Liver (tissue), 9 donors: ENCODE measurements around the gene TMEM234. TPM values are rescaled to one million over a fixed set of nuclear protein-coding genes. Genes with fewer than 3 reads are reported as not detected.

Experiments used
- DNase-seq: peaks from one replicate; pipeline ENCODE4 v3.0.0-alpha.2; 2017; ENCODE audit warnings: low spot score
- H3K27ac ChIP-seq, 2 donors: one replicate each; pipeline ENCODE4 v1.7.0; 2013; ENCODE audit warnings: inconsistent platforms in 2 of 2, low read length in 2 of 2, control low read depth in 1 of 2, low read depth in 1 of 2, mild to moderate bottlenecking in 1 of 2
- H3K27me3 ChIP-seq, 4 donors: one replicate each; pipeline versions ENCODE4 v1.6.1 to v1.7.0; 2013; ENCODE audit warnings: low read length in 3 of 4, inconsistent platforms in 1 of 4, mild to moderate bottlenecking in 1 of 4, moderate library complexity in 1 of 4; ENCODE audit not compliant: control insufficient read depth in 4 of 4, insufficient read depth in 4 of 4
- H3K36me3 ChIP-seq, 4 donors: one replicate each; pipeline versions ENCODE4 v1.6.1 to v1.7.0; 2013; ENCODE audit warnings: low read length in 3 of 4, mild to moderate bottlenecking in 3 of 4, low read depth in 1 of 4, moderate library complexity in 1 of 4; ENCODE audit not compliant: control insufficient read depth in 4 of 4, insufficient read depth in 3 of 4
- H3K4me1 ChIP-seq, 4 donors: one replicate each; pipeline versions ENCODE4 v1.6.1 to v1.7.0; 2013; ENCODE audit warnings: low read length in 3 of 4, mild to moderate bottlenecking in 3 of 4, moderate library complexity in 1 of 4; ENCODE audit not compliant: control insufficient read depth in 4 of 4, insufficient read depth in 4 of 4
- H3K4me3 ChIP-seq, 3 donors: one replicate each; pipeline versions ENCODE4 v1.6.1 to v1.7.0; 2013; ENCODE audit warnings: low read length in 3 of 3, control low read depth in 1 of 3, low read depth in 1 of 3, mild to moderate bottlenecking in 1 of 3
- H3K9ac ChIP-seq, 2 donors: one replicate each; pipeline ENCODE4 v1.7.0; 2013; ENCODE audit warnings: low read length in 2 of 2, mild to moderate bottlenecking in 2 of 2, moderate library complexity in 2 of 2, control low read depth in 1 of 2, low read depth in 1 of 2
- H3K9me3 ChIP-seq, 4 donors: one replicate each; pipeline versions ENCODE4 v1.6.1 to v1.7.0; 2013; ENCODE audit warnings: low read length in 3 of 4; ENCODE audit not compliant: control insufficient read depth in 4 of 4
- EGR1 ChIP-seq, 2 donors: IDR thresholded peaks; 2 replicates each; pipeline ENCODE4 v1.6.1; 2016 to 2018; ENCODE audit warnings: antibody characterized with exemption in 2 of 2, low read depth in 2 of 2
- FOXA1 ChIP-seq: IDR thresholded peaks from 2 replicates; pipeline ENCODE4 v1.6.1; 2016; ENCODE audit warnings: antibody characterized with exemption
- FOXA2 ChIP-seq: IDR thresholded peaks from 2 replicates; pipeline ENCODE4 v1.6.1; 2016; ENCODE audit warnings: antibody characterized with exemption
- GABPA ChIP-seq, 2 donors: IDR thresholded peaks in 1 of 2; conservative IDR thresholded peaks in 1 of 2; 2 replicates each; pipeline ENCODE4 v1.6.1; 2016; ENCODE audit warnings: antibody characterized with exemption in 2 of 2, mild to moderate bottlenecking in 1 of 2, moderate library complexity in 1 of 2
- HNF4A ChIP-seq, 2 donors: conservative IDR thresholded peaks; 2 replicates each; pipeline ENCODE4 v1.6.1; 2016; ENCODE audit warnings: antibody characterized with exemption in 2 of 2, mild to moderate bottlenecking in 2 of 2
- HNF4G ChIP-seq: IDR thresholded peaks from 2 replicates; pipeline ENCODE4 v1.6.1; 2016; ENCODE audit warnings: antibody characterized with exemption
- JUND ChIP-seq, 2 donors: IDR thresholded peaks; 2 replicates each; pipeline ENCODE4 v1.6.1; 2016; ENCODE audit warnings: antibody characterized with exemption in 2 of 2
- NR2F2 ChIP-seq: IDR thresholded peaks from 2 replicates; pipeline ENCODE4 v1.6.1; 2016; ENCODE audit warnings: antibody characterized with exemption
- RAD21 ChIP-seq, 2 donors: IDR thresholded peaks; 2 replicates each; pipeline ENCODE4 v1.6.1; 2016; ENCODE audit warnings: antibody characterized with exemption in 2 of 2, mild to moderate bottlenecking in 2 of 2
- RXRA ChIP-seq, 2 donors: IDR thresholded peaks; 2 replicates each; pipeline ENCODE4 v1.6.1; 2017 to 2018; ENCODE audit warnings: antibody characterized with exemption in 2 of 2, mild to moderate bottlenecking in 1 of 2
- SP1 ChIP-seq: IDR thresholded peaks from 2 replicates; pipeline ENCODE4 v1.6.1; 2018; ENCODE audit warnings: antibody characterized with exemption, mild to moderate bottlenecking
- TAF1 ChIP-seq: conservative IDR thresholded peaks from 2 replicates; pipeline ENCODE4 v1.6.1; 2016; ENCODE audit warnings: antibody characterized with exemption, mild to moderate bottlenecking
- YY1 ChIP-seq: IDR thresholded peaks from 2 replicates; pipeline ENCODE4 v1.6.1; 2016; ENCODE audit warnings: antibody characterized with exemption, mild to moderate bottlenecking
- WGBS: extraction: QIAGEN DNeasy Blood & Tissue Kit; methylation state at CpG from one replicate; pipeline ENCODE4 v1.1.7; 2013; 5-methylcytosine and 5-hydroxymethylcytosine counted together
- polyA plus RNA-seq, 2 donors: library from polyadenylated mRNA; stranded (reverse) in 1 of 2; unstranded in 1 of 2; fragments of 200-250 nt in 1 of 2; fragments of >200 nt in 1 of 2; fragmentation: Nextera tagmentation in 1 of 2; extraction: Ambion mirVana in 1 of 2; gene quantifications; one replicate each; pipeline versions ENCODE4 v1.2.1 to v1.2.3, GENCODE V29; 2013 to 2015
- total RNA-seq, 2 donors: library from RNA; depleted of rRNA; stranded (reverse); fragments of >200 nt; gene quantifications; one replicate each; pipeline ENCODE4 v1.2.3, GENCODE V29; 2014
- TF ChIP-seq, protein P1 (sequence below): IDR thresholded peaks from 2 replicates; pipeline ENCODE4 v1.6.1; 2016; ENCODE audit warnings: antibody characterized with exemption
- TF ChIP-seq, protein P2 (sequence below): IDR thresholded peaks from 2 replicates; pipeline ENCODE4 v1.6.1; 2016; ENCODE audit warnings: antibody characterized with exemption
- TF ChIP-seq, protein P3 (sequence below): IDR thresholded peaks from 2 replicates; pipeline ENCODE4 v1.6.1; 2016; ENCODE audit warnings: antibody characterized with exemption, mild to moderate bottlenecking
- TF ChIP-seq, protein P4 (sequence below): IDR thresholded peaks from 2 replicates; pipeline ENCODE4 v1.6.1; 2016; ENCODE audit warnings: antibody characterized with exemption
- TF ChIP-seq, protein P5 (sequence below): fragments of 150-350 bp; IDR thresholded peaks from 2 replicates; pipeline ENCODE4 v1.5.1; 2017; ENCODE audit warnings: improper control_type of control experiment, low read depth, low read length; ENCODE audit not compliant: missing input control
- donor health status: healthy.
- donor health status: healthy.
- donor health status: healthy.
- donor health status: healthy.
- donor health status: healthy.

TMEM234 gene
- total and polyA plus RNA-seq, 4 donors: 5.4 to 6.8 (median 6.1) TPM

DNA sequence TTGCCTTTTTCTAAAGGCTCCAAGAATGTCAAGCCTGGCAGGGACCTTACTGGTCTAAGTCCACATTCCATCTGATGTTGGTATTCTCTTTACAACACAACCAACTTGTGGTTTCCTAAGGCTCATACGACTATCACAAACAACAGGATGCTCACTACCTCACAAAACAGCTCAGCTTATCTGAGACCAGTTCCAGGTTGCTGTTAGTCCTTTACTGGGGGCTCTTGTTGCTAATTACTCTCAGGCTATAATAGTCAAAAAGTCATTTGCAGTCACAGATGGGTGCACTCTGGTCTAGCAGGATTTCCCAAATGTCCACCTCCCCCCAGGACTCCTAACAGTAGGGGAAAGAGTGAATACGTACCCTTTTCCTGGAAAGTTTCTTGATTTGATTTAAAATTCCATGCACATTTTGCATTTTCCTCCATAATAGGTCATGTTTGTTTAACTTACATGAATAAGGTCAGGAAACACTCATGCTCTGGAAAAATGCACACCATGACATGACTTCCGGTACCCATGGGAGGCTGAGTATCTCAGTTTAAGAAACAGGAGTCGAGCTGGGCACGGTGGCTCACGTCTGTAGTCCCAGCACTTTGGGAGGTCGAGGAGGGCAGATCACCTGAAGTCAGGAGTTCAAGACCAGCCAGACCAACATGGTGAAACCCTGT is 44.9 kb upstream of the TMEM234 start:
- Histone ChIP-seq H3K27me3 (no peaks in the 10 kb centered on the region), H3K9ac (no peak overlapping the region), H3K27ac (peak overlapping the region; percentile 28 to 56), H3K4me1 (no peaks in the 10 kb centered on the region), H3K36me3 (no peaks in the 10 kb centered on the region), H3K9me3 (no peaks in the 10 kb centered on the region), H3K4me3 (no peak overlapping the region)
- DNase-seq: no peak
- 70% methylated on average over 7 of the region's 7 CpGs for WGBS
- no peak for TF ChIP-seq YY1
- TF ChIP-seq TAF1: no peak
- TF ChIP-seq HNF4A (conservative IDR thresholded peaks at IDR 0.05): no peak
- TF ChIP-seq SP1: peak; percentile 25
- TF ChIP-seq FOXA1: no peak
- TF ChIP-seq, protein P1, sequence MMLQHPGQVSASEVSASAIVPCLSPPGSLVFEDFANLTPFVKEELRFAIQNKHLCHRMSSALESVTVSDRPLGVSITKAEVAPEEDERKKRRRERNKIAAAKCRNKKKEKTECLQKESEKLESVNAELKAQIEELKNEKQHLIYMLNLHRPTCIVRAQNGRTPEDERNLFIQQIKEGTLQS: no peak
- TF ChIP-seq GABPA (IDR thresholded peaks at IDR 0.05 in 1 of 2, conservative IDR thresholded peaks at IDR 0.05 in 1 of 2): peak in 1 of 2 donors; percentile 39
- no peak for TF ChIP-seq JUND (IDR thresholded peaks at IDR 0.05)
- TF ChIP-seq, protein P2, sequence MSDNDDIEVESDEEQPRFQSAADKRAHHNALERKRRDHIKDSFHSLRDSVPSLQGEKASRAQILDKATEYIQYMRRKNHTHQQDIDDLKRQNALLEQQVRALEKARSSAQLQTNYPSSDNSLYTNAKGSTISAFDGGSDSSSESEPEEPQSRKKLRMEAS: no peak
- peak in 1 of 2 donors; percentile 3 for TF ChIP-seq RAD21 (IDR thresholded peaks at IDR 0.05)
- peak in 1 of 2 donors; percentile 40 for TF ChIP-seq RXRA (IDR thresholded peaks at IDR 0.05)
- TF ChIP-seq HNF4G: no peak
- TF ChIP-seq, protein P3, sequence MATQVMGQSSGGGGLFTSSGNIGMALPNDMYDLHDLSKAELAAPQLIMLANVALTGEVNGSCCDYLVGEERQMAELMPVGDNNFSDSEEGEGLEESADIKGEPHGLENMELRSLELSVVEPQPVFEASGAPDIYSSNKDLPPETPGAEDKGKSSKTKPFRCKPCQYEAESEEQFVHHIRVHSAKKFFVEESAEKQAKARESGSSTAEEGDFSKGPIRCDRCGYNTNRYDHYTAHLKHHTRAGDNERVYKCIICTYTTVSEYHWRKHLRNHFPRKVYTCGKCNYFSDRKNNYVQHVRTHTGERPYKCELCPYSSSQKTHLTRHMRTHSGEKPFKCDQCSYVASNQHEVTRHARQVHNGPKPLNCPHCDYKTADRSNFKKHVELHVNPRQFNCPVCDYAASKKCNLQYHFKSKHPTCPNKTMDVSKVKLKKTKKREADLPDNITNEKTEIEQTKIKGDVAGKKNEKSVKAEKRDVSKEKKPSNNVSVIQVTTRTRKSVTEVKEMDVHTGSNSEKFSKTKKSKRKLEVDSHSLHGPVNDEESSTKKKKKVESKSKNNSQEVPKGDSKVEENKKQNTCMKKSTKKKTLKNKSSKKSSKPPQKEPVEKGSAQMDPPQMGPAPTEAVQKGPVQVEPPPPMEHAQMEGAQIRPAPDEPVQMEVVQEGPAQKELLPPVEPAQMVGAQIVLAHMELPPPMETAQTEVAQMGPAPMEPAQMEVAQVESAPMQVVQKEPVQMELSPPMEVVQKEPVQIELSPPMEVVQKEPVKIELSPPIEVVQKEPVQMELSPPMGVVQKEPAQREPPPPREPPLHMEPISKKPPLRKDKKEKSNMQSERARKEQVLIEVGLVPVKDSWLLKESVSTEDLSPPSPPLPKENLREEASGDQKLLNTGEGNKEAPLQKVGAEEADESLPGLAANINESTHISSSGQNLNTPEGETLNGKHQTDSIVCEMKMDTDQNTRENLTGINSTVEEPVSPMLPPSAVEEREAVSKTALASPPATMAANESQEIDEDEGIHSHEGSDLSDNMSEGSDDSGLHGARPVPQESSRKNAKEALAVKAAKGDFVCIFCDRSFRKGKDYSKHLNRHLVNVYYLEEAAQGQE: no peak
- TF ChIP-seq NR2F2: peak; percentile 90
- TF ChIP-seq EGR1 (IDR thresholded peaks at IDR 0.05; ENCODE audit: low read depth in 2 of 2): no peak
- TF ChIP-seq, protein P4, sequence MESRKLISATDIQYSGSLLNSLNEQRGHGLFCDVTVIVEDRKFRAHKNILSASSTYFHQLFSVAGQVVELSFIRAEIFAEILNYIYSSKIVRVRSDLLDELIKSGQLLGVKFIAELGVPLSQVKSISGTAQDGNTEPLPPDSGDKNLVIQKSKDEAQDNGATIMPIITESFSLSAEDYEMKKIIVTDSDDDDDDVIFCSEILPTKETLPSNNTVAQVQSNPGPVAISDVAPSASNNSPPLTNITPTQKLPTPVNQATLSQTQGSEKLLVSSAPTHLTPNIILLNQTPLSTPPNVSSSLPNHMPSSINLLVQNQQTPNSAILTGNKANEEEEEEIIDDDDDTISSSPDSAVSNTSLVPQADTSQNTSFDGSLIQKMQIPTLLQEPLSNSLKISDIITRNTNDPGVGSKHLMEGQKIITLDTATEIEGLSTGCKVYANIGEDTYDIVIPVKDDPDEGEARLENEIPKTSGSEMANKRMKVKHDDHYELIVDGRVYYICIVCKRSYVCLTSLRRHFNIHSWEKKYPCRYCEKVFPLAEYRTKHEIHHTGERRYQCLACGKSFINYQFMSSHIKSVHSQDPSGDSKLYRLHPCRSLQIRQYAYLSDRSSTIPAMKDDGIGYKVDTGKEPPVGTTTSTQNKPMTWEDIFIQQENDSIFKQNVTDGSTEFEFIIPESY: no peak
- TF ChIP-seq, protein P5, sequence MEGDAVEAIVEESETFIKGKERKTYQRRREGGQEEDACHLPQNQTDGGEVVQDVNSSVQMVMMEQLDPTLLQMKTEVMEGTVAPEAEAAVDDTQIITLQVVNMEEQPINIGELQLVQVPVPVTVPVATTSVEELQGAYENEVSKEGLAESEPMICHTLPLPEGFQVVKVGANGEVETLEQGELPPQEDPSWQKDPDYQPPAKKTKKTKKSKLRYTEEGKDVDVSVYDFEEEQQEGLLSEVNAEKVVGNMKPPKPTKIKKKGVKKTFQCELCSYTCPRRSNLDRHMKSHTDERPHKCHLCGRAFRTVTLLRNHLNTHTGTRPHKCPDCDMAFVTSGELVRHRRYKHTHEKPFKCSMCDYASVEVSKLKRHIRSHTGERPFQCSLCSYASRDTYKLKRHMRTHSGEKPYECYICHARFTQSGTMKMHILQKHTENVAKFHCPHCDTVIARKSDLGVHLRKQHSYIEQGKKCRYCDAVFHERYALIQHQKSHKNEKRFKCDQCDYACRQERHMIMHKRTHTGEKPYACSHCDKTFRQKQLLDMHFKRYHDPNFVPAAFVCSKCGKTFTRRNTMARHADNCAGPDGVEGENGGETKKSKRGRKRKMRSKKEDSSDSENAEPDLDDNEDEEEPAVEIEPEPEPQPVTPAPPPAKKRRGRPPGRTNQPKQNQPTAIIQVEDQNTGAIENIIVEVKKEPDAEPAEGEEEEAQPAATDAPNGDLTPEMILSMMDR: no peak
- TF ChIP-seq FOXA2: no peak
